ENCODE measurements around the gene AIFM1. TPM values are rescaled to one million over a fixed set of nuclear protein-coding genes. Genes with fewer than 3 reads are reported as not detected.

AIFM1 gene
- polyA plus RNA-seq, 1 experiment, result 39.3 TPM

GRCh38 chrX:130204647-130205046 is 39.0 kb upstream of the AIFM1 start:
- no peak for DNase-seq (ENCODE audit: low read depth, low spot score)
- H3K27me3 ChIP-seq (ENCODE audit: control insufficient read depth, insufficient read depth, low read length), result no peaks in the 10 kb centered on the region
- H3K4me3 ChIP-seq (ENCODE audit: low read depth, low read length), result no peak overlapping the region
- H3K27ac ChIP-seq (ENCODE audit: low read depth, low read length), result no peak overlapping the region
- CTCF ChIA-PET, result interaction anchor here (1.3 kb wide), 1 partner anchor 125 kb away, joined by 3 read pairs; no protein-coding TSS in a partner anchor
- no peaks in the 10 kb centered on the region for H3K9me3 ChIP-seq (ENCODE audit: control insufficient read depth, insufficient read depth, low read length)
- POLR2A ChIA-PET, result no interaction called here
- TF ChIP-seq CTCF (IDR thresholded peaks at IDR 0.05; ENCODE audit: low read depth, low read length), result no peak

GRCh38 chrX:130197464-130197863 is 31.8 kb upstream of the AIFM1 start:
- no peak for DNase-seq (ENCODE audit: low read depth, low spot score)
- Histone ChIP-seq H3K27me3 (ENCODE audit: control insufficient read depth, insufficient read depth, low read length) (no peaks in the 10 kb centered on the region), H3K9me3 (ENCODE audit: control insufficient read depth, insufficient read depth, low read length) (no peaks in the 10 kb centered on the region), H3K4me3 (ENCODE audit: low read depth, low read length) (no peak overlapping the region), H3K27ac (ENCODE audit: low read depth, low read length) (no peak overlapping the region)
- ChIA-PET POLR2A (interaction anchor here (0.6 kb wide), 1 partner anchor 137 kb away, joined by 3 read pairs; no protein-coding TSS in a partner anchor), CTCF (interaction anchor here (1.3 kb wide), 1 partner anchor 118 kb away, joined by 5 read pairs; no protein-coding TSS in a partner anchor)
- no peak for TF ChIP-seq CTCF (IDR thresholded peaks at IDR 0.05; ENCODE audit: low read depth, low read length)

GRCh38 chrX:130196466-130196865 is 30.8 kb upstream of the AIFM1 start:
- CTCF ChIA-PET, result no interaction called here
- no peaks in the 10 kb centered on the region for H3K27me3 ChIP-seq (ENCODE audit: control insufficient read depth, insufficient read depth, low read length)

GRCh38 chrX:130190801-130191200 is 25.2 kb upstream of the AIFM1 start:
- no peaks in the 10 kb centered on the region for H3K9me3 ChIP-seq (ENCODE audit: control insufficient read depth, insufficient read depth, low read length)
- H3K27ac ChIP-seq (ENCODE audit: low read depth, low read length), result no peak overlapping the region
- H3K4me3 ChIP-seq (ENCODE audit: low read depth, low read length), result no peak overlapping the region
- CTCF ChIA-PET, result interaction anchor here (1.7 to 3.6 kb wide), 3 partner anchors 110 to 131 kb away, joined by 5 to 53 read pairs (median 15); no protein-coding TSS in a partner anchor
- TF ChIP-seq CTCF (IDR thresholded peaks at IDR 0.05; ENCODE audit: low read depth, low read length), result no peak
- POLR2A ChIA-PET, result no interaction called here
- no peak for DNase-seq (ENCODE audit: low read depth, low spot score)
- no peaks in the 10 kb centered on the region for H3K27me3 ChIP-seq (ENCODE audit: control insufficient read depth, insufficient read depth, low read length)

More at GRCh38 chrX:130196466-130196865, 30.8 kb upstream of the AIFM1 start:
- Histone ChIP-seq H3K4me3 (ENCODE audit: low read depth, low read length) (no peak overlapping the region), H3K9me3 (ENCODE audit: control insufficient read depth, insufficient read depth, low read length) (no peaks in the 10 kb centered on the region), H3K27ac (ENCODE audit: low read depth, low read length) (no peak overlapping the region)
- POLR2A ChIA-PET, result no interaction called here
- DNase-seq (ENCODE audit: low read depth, low spot score), result no peak
- TF ChIP-seq CTCF (IDR thresholded peaks at IDR 0.05; ENCODE audit: low read depth, low read length), result no peak

- CTCF ChIA-PET, result interaction anchor here (0.5 to 0.8 kb wide), 2 partner anchors 107 to 143 kb away, joined by 3 read pairs; no protein-coding TSS in a partner anchor
- TF ChIP-seq CTCF (IDR thresholded peaks at IDR 0.05; ENCODE audit: low read depth, low read length), result no peak
These were observed 21.0 kb upstream of the AIFM1 start for GRCh38 chrX:130186651-130187050.

More at GRCh38 chrX:130186651-130187050, 21.0 kb upstream of the AIFM1 start:
- H3K27me3 ChIP-seq (ENCODE audit: control insufficient read depth, insufficient read depth, low read length), result no peaks in the 10 kb centered on the region
- no peaks in the 10 kb centered on the region for H3K9me3 ChIP-seq (ENCODE audit: control insufficient read depth, insufficient read depth, low read length)
- H3K4me3 ChIP-seq (ENCODE audit: low read depth, low read length), result no peak overlapping the region
- POLR2A ChIA-PET, result no interaction called here
- no peak for DNase-seq (ENCODE audit: low read depth, low spot score)
- no peak overlapping the region for H3K27ac ChIP-seq (ENCODE audit: low read depth, low read length)

Data from AG04450 (cell line).